GM19452 (cell line): ENCODE data around the gene TNIK.

Experiments used
- ATAC-seq: cut with Tn5 transposase; IDR thresholded peaks from one replicate; pipeline ENCODE4 v1.9.1; 2021; ENCODE audit not compliant: unreplicated experiment

TNIK gene

DNA sequence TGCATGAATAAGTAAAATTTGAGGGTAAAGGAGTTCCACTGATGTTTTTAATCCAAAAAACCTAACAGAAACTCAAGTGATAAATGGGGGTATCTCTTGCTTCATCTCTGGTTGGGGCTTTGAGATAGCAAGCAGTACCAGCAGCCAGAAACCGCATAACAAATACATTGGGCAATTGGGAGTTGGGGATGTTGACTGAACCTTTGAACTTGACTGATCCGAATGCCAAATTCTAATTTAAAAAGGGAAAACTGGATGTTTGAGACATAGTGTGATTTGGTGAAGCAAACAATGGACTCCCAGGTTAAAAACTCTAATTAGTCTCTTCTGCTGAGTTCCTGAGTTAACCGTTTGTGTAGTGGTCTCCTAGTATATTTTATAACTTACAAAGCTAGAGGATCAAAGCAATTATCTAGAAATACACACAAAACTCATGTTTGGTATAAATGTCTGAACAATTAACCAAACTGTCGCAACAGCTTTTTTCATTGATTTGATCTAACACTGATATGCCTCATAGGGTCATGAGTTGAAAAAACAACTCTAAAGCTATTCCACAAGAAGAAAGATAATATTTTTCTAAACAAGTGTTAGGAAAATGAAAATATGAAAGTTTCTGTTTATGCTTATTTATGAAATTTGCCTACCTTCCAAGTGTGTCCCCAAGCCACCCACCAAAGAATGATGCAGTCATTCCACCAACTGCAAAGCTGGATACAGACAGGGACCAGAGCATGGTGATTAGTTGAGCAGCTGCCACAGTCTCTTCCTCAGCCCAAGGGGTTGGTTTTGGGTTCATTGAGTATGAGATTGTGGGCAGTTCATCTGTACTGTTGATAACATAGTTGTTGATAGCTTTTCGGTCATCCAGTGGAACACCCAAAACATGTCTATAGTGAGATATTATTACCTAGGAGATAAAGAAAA lies 446.1 kb downstream of the TNIK start:
- no peak for ATAC-seq

DNA sequence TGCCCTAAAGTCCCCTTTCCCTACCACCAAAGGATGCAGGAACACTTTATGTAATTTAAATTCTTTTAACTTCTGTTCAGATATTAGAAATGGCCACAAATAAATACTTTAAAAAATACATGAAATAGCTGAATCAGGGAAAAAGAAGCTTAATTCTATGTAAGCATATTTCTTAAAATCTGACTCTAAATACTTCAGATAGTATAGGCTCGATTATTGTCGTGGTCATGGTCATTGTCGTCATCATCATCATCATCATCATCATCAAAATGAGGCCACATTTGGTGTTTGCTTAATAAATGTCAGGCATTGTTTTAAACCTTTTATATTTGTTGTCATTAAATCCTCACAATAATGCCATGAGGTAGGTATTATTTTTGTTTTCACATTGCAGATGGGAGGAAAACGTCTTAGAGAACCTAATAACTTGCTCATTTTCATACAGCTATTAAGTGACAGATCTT lies 448.3 kb downstream of the TNIK start:
- ATAC-seq, result no peak
